ENCODE measurements around the gene ZSWIM8. TPM values are rescaled to one million over a fixed set of nuclear protein-coding genes. Genes with fewer than 3 reads are reported as not detected.
"Not testable (repeated sequence)": the region's sequence is repeated elsewhere in the genome, so short reads cannot be mapped to it uniquely, and the experiment has no call there.

The ZSWIM8 gene, protein sequence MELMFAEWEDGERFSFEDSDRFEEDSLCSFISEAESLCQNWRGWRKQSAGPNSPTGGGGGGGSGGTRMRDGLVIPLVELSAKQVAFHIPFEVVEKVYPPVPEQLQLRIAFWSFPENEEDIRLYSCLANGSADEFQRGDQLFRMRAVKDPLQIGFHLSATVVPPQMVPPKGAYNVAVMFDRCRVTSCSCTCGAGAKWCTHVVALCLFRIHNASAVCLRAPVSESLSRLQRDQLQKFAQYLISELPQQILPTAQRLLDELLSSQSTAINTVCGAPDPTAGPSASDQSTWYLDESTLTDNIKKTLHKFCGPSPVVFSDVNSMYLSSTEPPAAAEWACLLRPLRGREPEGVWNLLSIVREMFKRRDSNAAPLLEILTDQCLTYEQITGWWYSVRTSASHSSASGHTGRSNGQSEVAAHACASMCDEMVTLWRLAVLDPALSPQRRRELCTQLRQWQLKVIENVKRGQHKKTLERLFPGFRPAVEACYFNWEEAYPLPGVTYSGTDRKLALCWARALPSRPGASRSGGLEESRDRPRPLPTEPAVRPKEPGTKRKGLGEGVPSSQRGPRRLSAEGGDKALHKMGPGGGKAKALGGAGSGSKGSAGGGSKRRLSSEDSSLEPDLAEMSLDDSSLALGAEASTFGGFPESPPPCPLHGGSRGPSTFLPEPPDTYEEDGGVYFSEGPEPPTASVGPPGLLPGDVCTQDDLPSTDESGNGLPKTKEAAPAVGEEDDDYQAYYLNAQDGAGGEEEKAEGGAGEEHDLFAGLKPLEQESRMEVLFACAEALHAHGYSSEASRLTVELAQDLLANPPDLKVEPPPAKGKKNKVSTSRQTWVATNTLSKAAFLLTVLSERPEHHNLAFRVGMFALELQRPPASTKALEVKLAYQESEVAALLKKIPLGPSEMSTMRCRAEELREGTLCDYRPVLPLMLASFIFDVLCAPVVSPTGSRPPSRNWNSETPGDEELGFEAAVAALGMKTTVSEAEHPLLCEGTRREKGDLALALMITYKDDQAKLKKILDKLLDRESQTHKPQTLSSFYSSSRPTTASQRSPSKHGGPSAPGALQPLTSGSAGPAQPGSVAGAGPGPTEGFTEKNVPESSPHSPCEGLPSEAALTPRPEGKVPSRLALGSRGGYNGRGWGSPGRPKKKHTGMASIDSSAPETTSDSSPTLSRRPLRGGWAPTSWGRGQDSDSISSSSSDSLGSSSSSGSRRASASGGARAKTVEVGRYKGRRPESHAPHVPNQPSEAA (N-terminal part only)
- total RNA-seq (10 to 100 TPM; 53.3 to 67.3 (median 62.9) TPM), polyA plus RNA-seq (61.2 TPM)
- long read RNA-seq, donor 1, partial matches to known transcripts, result 26 of 36 reads
- long read RNA-seq, donor 1, other reads (novel, unspliced or antisense), result 8 of 36 reads
- long read RNA-seq, donor 2, full-length matches to known transcripts, result 3 of 17 reads
- long read RNA-seq, donor 2, partial matches to known transcripts, result 12 of 17 reads
- long read RNA-seq, donor 2, other reads (novel, unspliced or antisense), result 2 of 17 reads
- long read RNA-seq, donor 3, partial matches to known transcripts, result 14 of 24 reads
- long read RNA-seq, donor 3, other reads (novel, unspliced or antisense), result 9 of 24 reads
- long read RNA-seq, donor 4, partial matches to known transcripts, result 10 of 24 reads
- long read RNA-seq, donor 4, other reads (novel, unspliced or antisense), result 14 of 24 reads

DNA sequence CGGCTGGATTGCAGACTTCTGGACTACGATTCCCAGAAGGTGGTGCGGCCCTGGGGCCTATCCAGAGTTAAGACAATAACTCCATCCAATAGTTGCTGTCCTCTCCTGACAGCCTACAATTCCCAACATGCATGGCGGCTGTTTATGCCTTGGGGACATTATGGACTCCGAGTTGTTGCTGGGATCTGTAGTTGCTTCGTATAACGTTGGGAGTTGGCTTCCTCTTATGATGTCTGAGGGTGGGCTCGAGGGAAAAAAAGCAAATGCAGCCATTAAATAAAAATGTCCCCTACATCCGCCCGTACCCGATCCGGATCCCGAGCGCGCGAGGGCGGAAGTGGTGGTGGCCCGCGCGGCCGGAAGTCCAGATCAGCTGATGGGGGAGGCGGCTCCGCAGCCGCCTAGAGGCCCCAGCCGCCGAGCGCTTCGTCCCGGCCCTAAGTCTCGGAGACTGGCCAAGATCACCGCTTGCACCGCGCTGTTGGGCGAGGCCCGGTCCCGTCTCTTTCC lies at the start of gene ZSWIM8:
ZSWIM8 (plus strand) TSS at position 396 of the 510 bp plus-strand sequence. CDS start 273 bp downstream, outside the sequence.
- H3K4me3 ChIP-seq (ENCODE audit: low read length), result peak within 1 kb of the TSS; percentile 82
- DNase-seq (peak; percentile 87 to 96 (median 95)), ATAC-seq (peak; percentile 92 to 94)
- no peaks in the 10 kb centered on the region for H3K9me3 ChIP-seq (ENCODE audit: control insufficient read depth, low read length)
- peak within 1 kb of the TSS; percentile 19 for H3K27ac ChIP-seq (ENCODE audit: low read length)
- under 1% methylated on average over 36 of the region's 36 CpGs for WGBS
- peaks cover 3% of the 10 kb centered on the region for H3K4me1 ChIP-seq (ENCODE audit: control insufficient read depth, insufficient read depth, low read length)
- no peaks in the 10 kb centered on the region for H3K27me3 ChIP-seq (ENCODE audit: control insufficient read depth, insufficient read depth)
- intact Hi-C loops (cut with DNase I), result no loop called here

DNA sequence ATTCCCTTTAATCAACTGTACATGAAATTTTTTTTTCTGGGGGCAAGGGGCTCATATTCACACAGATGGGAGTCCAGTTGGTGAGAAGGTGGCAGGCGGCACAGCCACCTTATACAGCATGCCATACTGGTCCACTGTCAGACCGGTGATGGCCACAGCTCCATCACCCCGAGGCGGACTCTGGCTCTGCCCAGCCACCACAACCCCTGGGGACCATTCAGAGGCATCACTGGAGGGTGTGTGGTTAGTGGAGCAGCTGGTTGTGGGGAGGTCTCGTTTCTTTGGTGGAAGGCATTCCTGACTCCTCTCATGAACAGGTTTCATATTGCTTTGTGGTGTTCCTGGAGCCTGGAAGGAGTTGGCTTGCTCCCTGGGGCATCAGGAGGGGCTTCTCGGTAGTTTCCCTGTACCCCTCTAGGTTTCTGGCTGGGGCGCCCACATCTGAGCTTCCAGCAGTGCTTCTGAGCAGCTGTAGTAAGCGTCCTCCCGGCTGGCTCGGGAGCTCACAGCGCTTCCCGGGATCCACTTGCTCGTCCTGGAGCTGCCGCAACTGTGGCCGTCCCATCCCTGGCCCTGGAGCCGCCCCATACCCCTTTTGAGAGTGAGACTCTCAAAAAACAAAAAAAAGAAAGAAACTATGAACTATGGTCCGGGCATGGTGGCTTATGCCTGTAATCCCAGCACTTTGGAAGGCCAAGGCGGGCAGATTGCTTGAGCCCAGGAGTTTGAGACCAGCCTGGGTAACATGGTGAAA lies 44.7 kb upstream of the ZSWIM8 start:
- H3K27ac ChIP-seq (ENCODE audit: low read length); H3K27me3 ChIP-seq (ENCODE audit: control insufficient read depth, insufficient read depth); H3K4me3 ChIP-seq (ENCODE audit: low read length); H3K9me3 ChIP-seq (ENCODE audit: control insufficient read depth, low read length); DNase-seq; H3K4me1 ChIP-seq (ENCODE audit: control insufficient read depth, insufficient read depth, low read length); ATAC-seq: not testable (repeated sequence)
- intact Hi-C loops (cut with DNase I), result loop anchor here in 1 of 4 donors (5.0 kb wide), 1 partner anchor 88 kb away; no protein-coding TSS in a partner anchor
- 95% methylated on average over 18 of the region's 18 CpGs for WGBS

DNA sequence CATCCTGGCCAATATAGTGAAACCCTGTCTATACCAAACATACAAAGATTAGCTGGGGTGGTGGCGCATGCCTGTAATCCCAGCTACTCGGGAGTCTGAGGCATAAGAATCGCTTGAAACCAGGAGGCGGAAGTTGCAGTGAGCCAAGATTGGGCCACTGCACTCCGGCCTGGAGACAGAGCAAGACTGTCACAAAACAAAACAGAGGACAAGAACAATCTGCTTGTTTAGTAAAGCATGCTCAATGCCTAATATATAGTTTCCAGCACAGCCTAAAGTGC lies 43.0 kb upstream of the ZSWIM8 start:
- 87% methylated on average over 5 of the region's 5 CpGs for WGBS
- no peaks in the 10 kb centered on the region for H3K9me3 ChIP-seq (ENCODE audit: control insufficient read depth, low read length)
- ATAC-seq (no peak), DNase-seq (no peak)
- no peaks in the 10 kb centered on the region for H3K27me3 ChIP-seq (ENCODE audit: control insufficient read depth, insufficient read depth)
- intact Hi-C loops (cut with DNase I), result loop anchor here in 1 of 4 donors (5.0 kb wide), 1 partner anchor 90 kb away; no protein-coding TSS in a partner anchor
- no peak overlapping the region for H3K4me3 ChIP-seq (ENCODE audit: low read length)
- peaks cover 5% of the 10 kb centered on the region for H3K4me1 ChIP-seq (ENCODE audit: control insufficient read depth, insufficient read depth, low read length)
- H3K27ac ChIP-seq (ENCODE audit: low read length), result no peak overlapping the region

DNA sequence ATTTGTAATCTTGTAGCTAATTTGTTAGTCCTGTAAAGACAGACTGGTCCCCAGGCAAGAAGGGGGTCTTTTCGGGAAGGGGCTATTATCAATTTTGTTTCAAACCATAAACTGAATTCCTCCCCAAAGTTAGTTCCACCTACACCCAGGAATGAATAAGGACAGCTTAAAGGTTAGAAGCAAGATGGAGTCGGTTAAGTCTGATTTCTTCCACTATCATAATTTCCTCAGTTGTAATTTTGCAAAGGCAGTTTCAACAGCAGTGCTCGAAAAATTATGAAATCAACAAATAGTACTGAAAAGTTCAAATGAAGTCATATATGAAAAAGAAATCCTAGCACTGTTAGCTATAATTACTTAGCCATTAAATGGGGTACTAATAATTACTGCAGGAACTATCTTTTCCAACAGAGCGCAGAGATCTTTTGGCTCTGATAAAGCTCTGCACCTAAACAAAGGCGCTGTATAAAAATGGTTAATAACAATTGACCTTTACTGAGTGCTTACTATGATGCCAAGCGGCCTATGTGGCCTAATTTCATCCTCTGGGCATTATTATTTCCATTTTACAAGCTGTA lies 42.0 kb upstream of the ZSWIM8 start:
- DNase-seq (no peak), ATAC-seq (no peak)
- Histone ChIP-seq H3K4me3 (ENCODE audit: low read length) (peak overlapping the region; percentile 80), H3K9me3 (ENCODE audit: control insufficient read depth, low read length) (no peaks in the 10 kb centered on the region), H3K4me1 (ENCODE audit: control insufficient read depth, insufficient read depth, low read length) (peaks cover 5% of the 10 kb centered on the region), H3K27me3 (ENCODE audit: control insufficient read depth, insufficient read depth) (no peaks in the 10 kb centered on the region), H3K27ac (ENCODE audit: low read length) (peak overlapping the region; percentile 92)
- 35% methylated on average over 6 of the region's 6 CpGs for whole genome bisulfite sequencing
- intact Hi-C loops (cut with DNase I), result loop anchor here in 1 of 4 donors (5.0 kb wide), 1 partner anchor 91 kb away; no protein-coding TSS in a partner anchor

DNA sequence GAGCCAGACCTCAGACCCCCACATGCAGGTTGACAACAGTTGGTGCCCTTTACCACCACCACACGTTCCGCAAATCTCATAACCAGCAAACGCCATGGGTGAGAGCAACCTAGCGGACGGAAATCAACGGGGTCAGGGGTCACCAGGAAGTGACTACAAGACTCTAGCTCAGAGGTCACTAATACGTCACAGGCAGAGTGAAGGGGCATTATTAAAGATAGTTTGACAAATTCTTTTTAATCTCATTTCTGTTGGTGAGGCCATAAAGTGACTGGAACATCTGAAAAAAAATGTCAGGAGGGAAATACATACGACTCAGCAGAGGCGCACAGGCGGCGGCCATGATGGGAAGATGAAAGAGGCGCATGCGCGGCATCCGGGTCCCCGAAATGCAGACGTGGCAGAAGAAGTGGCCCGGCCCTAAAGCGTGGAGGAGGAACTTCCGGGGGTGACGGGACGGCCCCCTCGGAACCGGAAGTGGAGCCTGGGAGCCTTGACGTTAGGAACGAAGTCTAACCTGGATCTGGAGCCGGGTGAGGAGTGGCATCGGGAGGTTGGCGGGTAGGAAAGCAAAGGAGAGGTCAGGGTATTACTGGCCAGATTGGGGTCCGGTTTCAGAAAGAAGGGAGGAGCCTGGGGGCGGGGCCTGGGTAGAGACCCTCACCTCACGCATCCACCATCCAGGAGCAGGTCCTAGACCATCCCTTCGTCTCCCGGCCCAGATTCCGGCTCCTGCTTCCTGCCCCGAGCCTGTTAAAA lies 41.3 kb upstream of the ZSWIM8 start, which contains the start of gene SEC24C:
SEC24C (plus strand) TSS at position 468 of the 759 bp plus-strand sequence. CDS start 2,461 bp downstream, outside the sequence.
- H3K27me3 ChIP-seq (ENCODE audit: control insufficient read depth, insufficient read depth), result no peaks in the 10 kb centered on the region
- H3K27ac ChIP-seq (ENCODE audit: low read length), result peak within 1 kb of the TSS; percentile 92
- H3K9me3 ChIP-seq (ENCODE audit: control insufficient read depth, low read length), result no peaks in the 10 kb centered on the region
- DNase-seq, result peak; percentile 97 to 99 (median 98)
- peaks cover 5% of the 10 kb centered on the region for H3K4me1 ChIP-seq (ENCODE audit: control insufficient read depth, insufficient read depth, low read length)
- intact Hi-C loops (cut with DNase I), result loop anchor here in 1 of 4 donors (5.0 kb wide), 1 partner anchor 92 kb away; no protein-coding TSS in a partner anchor
- under 1% methylated on average over 36 of the region's 36 CpGs for WGBS
- H3K4me3 ChIP-seq (ENCODE audit: low read length), result peak within 1 kb of the TSS; percentile 80
- ATAC-seq, result peak; percentile 96 to 97

DNA sequence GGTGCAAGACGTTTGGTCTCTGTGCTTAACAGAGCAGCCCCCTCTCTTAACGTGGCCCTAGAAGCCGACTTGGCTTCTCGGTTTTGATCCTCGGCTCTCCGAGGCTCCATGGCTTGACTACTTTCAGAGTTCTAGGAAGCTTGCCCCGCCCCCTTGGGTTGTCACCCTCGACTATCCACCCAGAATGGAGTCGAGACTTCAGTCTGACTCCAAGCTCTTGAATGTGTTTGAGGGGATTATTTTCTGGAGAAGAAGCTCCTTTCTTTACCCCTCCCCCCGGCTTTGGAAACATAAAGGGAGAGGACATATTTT lies 40.8 kb upstream of the ZSWIM8 start:
- no peaks in the 10 kb centered on the region for H3K9me3 ChIP-seq (ENCODE audit: control insufficient read depth, low read length)
- intact Hi-C loops (cut with DNase I), result loop anchor here in 1 of 4 donors (5.0 kb wide), 1 partner anchor 92 kb away; no protein-coding TSS in a partner anchor
- H3K4me3 ChIP-seq (ENCODE audit: low read length), result peak overlapping the region; percentile 80
- peak; percentile 20 to 58 for ATAC-seq
- peaks cover 5% of the 10 kb centered on the region for H3K4me1 ChIP-seq (ENCODE audit: control insufficient read depth, insufficient read depth, low read length)
- peak in 2 of 3 donors; percentile 65 to 81 for DNase-seq
- no peaks in the 10 kb centered on the region for H3K27me3 ChIP-seq (ENCODE audit: control insufficient read depth, insufficient read depth)
- under 1% methylated on average over 10 of the region's 10 CpGs for WGBS
- H3K27ac ChIP-seq (ENCODE audit: low read length), result peak overlapping the region; percentile 92

DNA sequence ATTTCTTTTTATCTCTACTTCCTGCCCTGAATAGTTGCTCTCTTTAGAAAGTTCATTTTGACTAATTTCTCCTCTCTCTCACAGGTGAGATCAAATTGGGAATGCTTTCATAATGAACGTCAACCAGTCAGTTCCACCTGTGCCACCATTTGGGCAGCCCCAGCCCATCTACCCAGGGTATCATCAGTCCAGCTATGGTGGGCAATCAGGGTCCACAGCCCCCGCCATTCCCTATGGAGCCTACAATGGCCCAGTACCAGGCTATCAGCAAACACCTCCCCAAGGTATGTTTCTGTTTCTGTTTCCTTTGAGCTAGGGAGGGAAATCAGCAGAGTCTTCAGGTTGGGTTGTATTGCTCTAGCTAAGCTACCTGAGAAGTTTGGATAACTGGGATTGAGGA lies 38.7 kb upstream of the ZSWIM8 start:
- H3K4me3 ChIP-seq (ENCODE audit: low read length), result no peak overlapping the region
- peaks cover 7% of the 10 kb centered on the region for H3K4me1 ChIP-seq (ENCODE audit: control insufficient read depth, insufficient read depth, low read length)
- no peaks in the 10 kb centered on the region for H3K27me3 ChIP-seq (ENCODE audit: control insufficient read depth, insufficient read depth)
- H3K9me3 ChIP-seq (ENCODE audit: control insufficient read depth, low read length), result no peaks in the 10 kb centered on the region
- 79% methylated on average over 2 of the region's 2 CpGs for WGBS
- no peak for DNase-seq
- no peak overlapping the region for H3K27ac ChIP-seq (ENCODE audit: low read length)
- intact Hi-C loops (cut with DNase I), result no loop called here
- ATAC-seq, result no peak

DNA sequence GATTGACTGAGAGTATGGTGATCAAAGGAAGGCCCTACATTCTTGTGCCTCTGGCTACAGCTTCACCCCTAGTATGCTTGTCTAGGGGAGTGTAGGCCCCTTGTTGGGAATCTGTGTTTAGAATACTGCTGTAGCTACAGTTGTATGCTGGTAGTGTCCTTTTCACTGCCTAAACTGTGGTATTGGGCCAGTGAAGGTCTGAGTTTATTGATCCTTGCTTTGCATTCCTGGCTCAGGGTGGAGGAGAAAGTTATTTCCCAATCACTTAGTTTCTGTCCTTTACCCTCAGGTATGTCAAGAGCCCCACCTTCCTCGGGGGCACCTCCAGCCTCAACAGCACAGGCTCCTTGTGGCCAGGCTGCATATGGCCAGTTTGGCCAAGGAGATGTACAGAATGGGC lies 34.6 kb upstream of the ZSWIM8 start:
- WGBS, result 86% methylated on average over 1 of the region's 1 CpG
- ATAC-seq, result no peak
- intact Hi-C loops (cut with DNase I), result no loop called here
- H3K4me3 ChIP-seq (ENCODE audit: low read length), result no peak overlapping the region
- H3K27me3 ChIP-seq (ENCODE audit: control insufficient read depth, insufficient read depth), result no peaks in the 10 kb centered on the region
- no peak for DNase-seq
- peaks cover 2% of the 10 kb centered on the region for H3K4me1 ChIP-seq (ENCODE audit: control insufficient read depth, insufficient read depth, low read length)
- H3K27ac ChIP-seq (ENCODE audit: low read length), result no peak overlapping the region
- H3K9me3 ChIP-seq (ENCODE audit: control insufficient read depth, low read length), result no peaks in the 10 kb centered on the region

DNA sequence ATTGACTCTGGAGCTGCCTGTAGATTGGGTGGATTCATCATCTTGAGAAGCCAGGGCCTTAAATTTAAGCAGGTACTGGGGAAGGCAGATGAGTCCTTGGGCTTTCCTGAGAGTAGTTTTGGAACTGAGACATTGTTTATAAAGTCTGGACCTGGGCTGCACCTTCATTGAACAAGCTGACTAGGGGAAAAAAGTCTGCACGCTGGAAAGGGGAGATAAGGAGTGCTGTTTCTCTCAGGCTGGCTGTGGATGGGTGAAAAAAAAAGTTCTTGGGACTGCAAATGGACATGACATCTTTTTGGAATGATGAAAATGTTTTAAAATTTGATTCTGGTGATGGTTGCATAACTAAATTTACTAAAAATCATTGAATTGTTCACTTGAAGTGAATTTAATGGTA lies 29.2 kb upstream of the ZSWIM8 start:
- DNase-seq (no peak), ATAC-seq (no peak)
- H3K4me3 ChIP-seq (ENCODE audit: low read length), result no peak overlapping the region
- H3K27ac ChIP-seq (ENCODE audit: low read length), result no peak overlapping the region
- intact Hi-C loops (cut with DNase I), result no loop called here
- H3K27me3 ChIP-seq (ENCODE audit: control insufficient read depth, insufficient read depth), result no peaks in the 10 kb centered on the region
- H3K9me3 ChIP-seq (ENCODE audit: control insufficient read depth, low read length), result no peaks in the 10 kb centered on the region
- 32% methylated on average over 1 of the region's 1 CpG for WGBS
- H3K4me1 ChIP-seq (ENCODE audit: control insufficient read depth, insufficient read depth, low read length), result no peaks in the 10 kb centered on the region
